NCI-H128 (cell line): Measurements from ENCODE around the gene DPYD.
"Not testable (repeated sequence)": the region's sequence is repeated elsewhere in the genome, so short reads cannot be mapped to it uniquely, and the experiment has no call there.

Source experiments
- DNase-seq: peaks from one replicate; lab custom pipeline; 2025; ENCODE audit not compliant: unreplicated experiment; lab: John Stamatoyannopoulos, UW

DPYD gene

DNA sequence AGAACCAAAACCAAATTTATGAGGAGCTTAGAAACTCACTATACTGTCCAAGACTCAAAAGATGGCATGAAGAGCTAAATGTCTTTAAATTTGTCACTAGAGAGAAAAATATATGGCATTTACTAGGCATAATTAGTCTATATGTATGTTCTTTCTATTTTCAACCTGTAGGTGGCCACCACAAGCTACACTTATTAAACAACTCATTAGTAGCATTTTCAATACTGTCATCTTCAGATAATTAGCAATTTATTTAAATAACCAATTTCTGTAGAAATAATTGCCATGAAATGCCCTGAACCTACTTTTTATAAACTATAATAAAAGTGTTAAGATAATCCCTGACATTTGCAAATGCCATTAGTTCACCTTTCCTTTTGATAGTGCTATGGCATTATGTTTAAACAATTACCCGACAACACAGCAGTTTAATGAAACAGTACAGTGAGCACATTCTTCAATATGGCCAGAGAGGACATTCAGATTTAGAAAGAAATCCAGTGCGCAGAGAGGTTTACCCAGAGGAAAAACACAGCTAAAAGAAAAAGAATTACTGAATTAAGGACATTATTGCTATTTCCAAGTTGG, 676.8 kb downstream of the DPYD start:
- DNase-seq: no peak

DNA sequence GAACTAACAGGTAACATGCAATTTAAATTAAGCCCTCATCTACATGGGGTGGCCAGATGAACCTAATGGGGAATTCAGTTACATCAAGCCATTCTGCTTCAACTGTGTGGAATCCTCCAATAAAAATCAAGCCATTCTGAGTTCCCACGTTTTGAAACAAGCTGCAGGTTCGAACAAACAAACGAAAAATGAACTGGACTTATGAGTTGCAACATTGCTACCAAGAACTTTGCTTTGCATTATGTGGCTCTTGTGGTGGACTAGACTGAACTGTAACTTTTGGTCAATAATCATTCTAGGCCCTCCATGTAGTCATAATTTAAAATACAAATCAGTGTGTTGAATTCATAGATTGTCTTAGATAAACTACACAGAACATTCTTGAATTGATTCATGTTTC, 682.0 kb downstream of the DPYD start:
- no peak for DNase-seq

- DNase-seq: not testable (repeated sequence)
Observed at GRCh38 chr1:97231354-97231753, 689.5 kb downstream of the DPYD start.

GRCh38 chr1:97212671-97213070, 708.2 kb downstream of the DPYD start:
- no peak for DNase-seq

DNA sequence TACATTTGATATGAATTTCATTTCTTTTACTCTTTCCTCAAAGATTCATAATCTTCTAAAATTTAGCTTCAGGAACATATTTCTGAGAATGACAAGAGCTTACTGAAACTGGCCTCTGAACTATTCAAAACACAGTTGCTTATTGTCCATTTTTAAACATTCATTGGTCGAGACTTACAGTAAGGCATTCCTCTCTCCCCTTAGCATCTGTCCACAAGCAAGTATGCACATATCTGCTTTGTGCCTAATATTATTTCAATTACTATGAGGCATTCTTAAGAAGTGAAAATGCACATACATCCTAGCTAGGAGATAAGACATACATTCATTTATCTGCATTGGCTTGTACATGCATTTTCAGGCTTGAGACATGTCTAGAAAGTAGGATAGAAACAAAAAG, 710.5 kb downstream of the DPYD start:
- no peak for DNase-seq

DNA sequence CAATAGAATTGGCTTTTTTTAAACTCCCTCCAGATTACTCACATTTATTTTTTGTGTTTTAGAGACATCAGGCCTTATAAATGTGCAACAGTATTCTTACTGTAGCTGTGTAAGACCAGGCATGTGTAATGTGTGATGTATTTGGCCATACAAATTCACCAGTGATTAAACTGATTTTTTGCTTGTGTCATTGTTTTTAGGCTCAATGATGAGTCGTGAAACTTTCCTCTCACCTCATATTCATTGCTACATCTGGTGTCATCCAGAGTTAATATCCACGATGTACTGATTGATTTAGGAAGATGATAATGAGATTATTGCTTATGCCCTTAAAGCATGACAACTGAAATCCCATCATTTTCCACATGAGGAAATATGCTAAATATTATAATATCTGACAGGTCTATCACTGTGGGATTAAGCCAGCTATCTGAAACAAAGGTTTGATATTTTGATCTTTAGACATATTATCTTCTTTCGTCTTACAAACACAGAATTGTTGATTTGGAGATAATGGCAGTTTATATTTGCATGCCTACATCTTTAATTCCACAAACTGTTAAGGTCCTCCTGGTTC, 711.4 kb downstream of the DPYD start:
- no peak for DNase-seq

GRCh38 chr1:97207868-97208267, 713.0 kb downstream of the DPYD start:
- DNase-seq: no peak

- no peak for DNase-seq
Observed at GRCh38 chr1:97204468-97204867, 716.4 kb downstream of the DPYD start.

- DNase-seq: no peak
Observed at GRCh38 chr1:97202481-97203380, 718.1 kb downstream of the DPYD start.

GRCh38 chr1:97201641-97202040, 719.2 kb downstream of the DPYD start:
- no peak for DNase-seq

DNA sequence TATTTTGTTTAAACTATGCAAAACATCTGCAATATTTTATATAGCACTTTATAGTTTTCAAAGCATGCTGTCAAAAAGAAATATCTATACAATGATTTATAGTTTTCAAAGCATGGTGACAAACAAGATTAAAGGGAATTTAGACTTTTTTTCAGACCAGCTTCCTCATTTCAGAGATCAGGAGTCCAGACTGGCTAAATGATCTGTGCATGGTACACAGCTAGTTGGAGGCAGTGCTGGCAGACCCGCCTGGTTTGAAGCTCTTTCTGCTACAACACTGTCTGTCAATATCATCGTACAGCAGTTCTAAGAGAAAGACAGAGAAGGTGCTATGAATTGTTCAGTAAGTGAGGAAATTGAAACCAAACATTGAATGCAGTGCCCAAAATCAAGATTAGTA, 720.2 kb downstream of the DPYD start:
- no peak for DNase-seq

- DNase-seq: no peak
Observed at GRCh38 chr1:97196825-97197516, 723.9 kb downstream of the DPYD start.

DNA sequence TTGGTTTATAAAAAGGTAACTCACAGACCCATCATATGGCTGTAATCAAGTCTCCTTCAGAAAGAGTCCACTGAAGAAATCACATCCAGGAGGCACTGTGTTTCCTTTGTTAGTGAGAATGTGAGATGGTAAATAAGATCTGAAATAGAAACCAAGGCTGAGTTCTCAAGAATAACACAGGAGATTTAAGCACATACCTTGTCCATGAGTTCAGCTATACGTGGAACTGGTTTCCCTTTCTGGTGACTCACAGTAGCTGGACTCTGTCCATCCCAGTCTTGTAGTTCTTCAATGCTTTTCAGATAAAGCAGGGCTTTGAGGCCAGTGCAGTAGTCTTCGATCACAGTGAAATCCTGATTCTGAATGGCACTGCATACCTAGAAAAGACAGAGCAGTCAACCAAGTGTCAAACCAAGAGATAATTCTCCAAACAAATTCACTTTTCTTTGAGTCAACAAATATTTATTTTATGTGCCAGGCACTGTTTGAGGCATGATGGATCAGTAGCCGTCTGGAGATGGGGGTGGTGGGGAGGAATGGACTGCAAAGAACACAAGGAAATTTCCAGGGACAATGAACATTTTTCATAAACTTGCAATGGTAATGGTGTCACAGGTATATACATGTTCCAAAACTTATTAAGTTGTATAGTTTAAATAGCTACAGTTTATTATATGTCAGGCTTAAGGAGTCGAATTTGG, 727.8 kb downstream of the DPYD start:
- no peak for DNase-seq

DNA sequence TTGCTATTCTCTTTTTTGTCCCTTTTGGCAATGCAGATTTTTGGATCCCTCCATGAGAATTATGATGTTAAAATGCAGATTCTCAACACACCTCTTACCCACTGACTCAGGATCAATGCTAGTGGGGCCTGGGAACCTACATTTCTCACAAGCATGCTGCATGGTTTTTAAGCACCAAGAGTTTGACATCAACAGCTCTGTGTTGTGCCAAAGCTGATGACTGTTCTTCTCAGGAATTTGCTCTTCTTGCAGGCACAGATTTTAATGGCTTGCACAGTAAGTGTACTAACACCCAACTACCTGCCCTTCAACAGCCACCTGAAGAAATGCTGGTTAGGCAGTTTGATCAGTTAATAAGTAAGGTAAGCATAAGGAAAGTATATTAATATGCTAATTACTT, 730.5 kb downstream of the DPYD start:
- no peak for DNase-seq

DNA sequence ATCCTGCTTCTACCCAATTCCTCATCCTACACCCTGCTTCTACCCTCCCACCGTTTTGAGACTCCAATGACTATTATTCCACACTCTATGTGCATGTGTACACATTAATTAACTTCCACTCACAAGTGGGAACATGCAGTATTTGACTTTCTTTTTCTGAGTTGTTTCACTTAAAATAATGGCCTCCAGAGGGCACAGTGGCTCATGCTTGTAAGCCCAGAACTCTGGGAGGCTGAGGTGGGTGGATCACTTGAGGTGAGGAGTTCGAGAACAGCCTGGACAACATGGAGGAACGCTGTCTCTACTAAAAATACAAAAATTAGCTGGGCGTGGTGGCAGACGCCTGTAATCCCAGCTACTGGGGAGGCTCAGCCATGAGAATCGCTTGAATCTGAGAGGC, 734.5 kb downstream of the DPYD start:
- no peak for DNase-seq

- no peak for DNase-seq
Observed at GRCh38 chr1:97174039-97174704, 746.7 kb downstream of the DPYD start.

DNA sequence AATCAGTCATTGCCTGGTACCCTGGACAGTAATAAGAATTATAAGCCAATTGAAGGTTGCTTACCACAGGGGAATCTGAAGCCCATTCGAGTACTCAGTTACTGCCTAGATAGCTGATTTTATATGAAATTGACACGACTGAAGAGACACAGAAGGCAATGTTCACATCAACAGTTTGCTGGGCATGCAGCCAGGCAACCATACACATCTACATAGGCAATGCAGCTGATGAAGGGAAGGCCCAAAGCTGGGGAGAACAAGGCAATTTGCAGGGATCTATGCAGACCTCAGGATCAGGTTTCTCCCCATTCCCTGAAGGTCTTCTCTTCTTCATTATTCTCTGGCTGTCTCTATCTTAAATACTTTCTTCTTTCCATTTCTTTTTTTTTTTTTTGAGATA, 750.5 kb downstream of the DPYD start:
- DNase-seq: no peak

- DNase-seq: no peak
Observed at GRCh38 chr1:97168056-97168455, 752.8 kb downstream of the DPYD start.

- DNase-seq: no peak
Observed at GRCh38 chr1:97167246-97167645, 753.6 kb downstream of the DPYD start.

DNA sequence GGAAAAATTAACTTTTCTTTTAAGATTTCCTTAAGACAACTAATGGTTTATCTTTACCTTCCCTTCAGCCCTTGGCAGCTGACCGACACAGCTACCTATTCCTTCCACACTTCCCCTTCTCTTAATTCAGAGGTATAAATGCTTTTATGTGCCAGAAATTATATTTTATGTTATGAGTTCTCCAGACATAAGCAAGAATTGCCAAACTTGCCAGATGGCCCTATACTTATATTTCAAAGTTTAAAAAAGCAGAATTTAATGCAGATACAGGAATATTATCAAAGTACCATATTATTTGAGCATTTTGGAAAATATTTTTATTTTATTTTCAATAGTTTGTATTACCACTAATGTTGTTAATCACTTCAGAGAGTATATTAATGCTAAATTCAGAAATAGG, 754.2 kb downstream of the DPYD start:
- no peak for DNase-seq

- no peak for DNase-seq
Observed at GRCh38 chr1:97164276-97164639, 756.6 kb downstream of the DPYD start.
